Measurements from ENCODE around the gene ETFDH. TPM values are rescaled to one million over a fixed set of nuclear protein-coding genes. Genes with fewer than 3 reads are reported as not detected.

Gene ETFDH
- total and polyA plus RNA-seq, 2 donors (not counting 1 experiment from before 2014, with no cell fraction given), result 34.8 to 38.6 TPM

DNA sequence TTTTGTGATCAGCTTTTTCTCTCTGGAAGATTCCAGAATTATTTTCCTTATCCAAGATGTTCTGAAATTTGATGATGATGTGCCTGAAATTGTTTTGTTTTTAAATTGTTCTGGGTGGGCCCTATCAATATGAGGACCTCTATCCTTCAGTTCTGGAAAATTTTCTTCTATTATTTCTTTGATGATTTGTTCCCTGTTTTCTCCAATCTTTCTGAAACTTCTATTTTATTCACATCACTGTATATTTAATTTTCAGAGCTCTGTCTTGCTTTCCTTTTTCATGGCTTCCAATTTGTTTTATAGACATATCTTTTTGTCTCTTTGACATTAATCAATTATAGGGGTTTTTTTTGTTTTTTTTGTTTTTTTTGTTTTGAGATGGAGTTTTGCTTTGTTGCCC, 84.5 kb downstream of the ETFDH start:
- no peaks in the 10 kb centered on the region for H3K27me3 ChIP-seq (ENCODE audit: control insufficient read depth, insufficient read depth, low read length)
- TF ChIP-seq EZH2 (IDR thresholded peaks at IDR 0.05; ENCODE audit: low read length, missing control alignments), result no peak
- H3K9ac ChIP-seq (ENCODE audit: insufficient read depth, low read length), result no peak overlapping the region
- no peaks in the 10 kb centered on the region for H3K4me1 ChIP-seq (ENCODE audit: control insufficient read depth, extremely low read depth, insufficient read depth, low read length)
- H4K20me1 ChIP-seq (ENCODE audit: control insufficient read depth, extremely low read depth, insufficient read depth, low read length), result no peaks in the 10 kb centered on the region
- H3K79me2 ChIP-seq (ENCODE audit: control insufficient read depth, insufficient read depth, low read length), result no peaks in the 10 kb centered on the region
- DNase-seq (ENCODE audit: low read depth in 2 of 2), result no peak
- no peak overlapping the region for H3K27ac ChIP-seq (ENCODE audit: insufficient read depth, low read length)
- no peak overlapping the region for H3K4me2 ChIP-seq (ENCODE audit: extremely low read depth, insufficient read depth, low read length)
- H3K4me3 ChIP-seq (replicated peaks in 1 of 4; ENCODE audit: control extremely low read depth in 1 of 4, insufficient read depth in 1 of 4, low read depth in 3 of 4, low read length in 4 of 4), result no peak overlapping the region
- no peak overlapping the region for H2AFZ ChIP-seq (ENCODE audit: low read length)
- H3K9me3 ChIP-seq (ENCODE audit: control insufficient read depth, insufficient read depth, low read depth, low read length), result no peaks in the 10 kb centered on the region
- no peaks in the 10 kb centered on the region for H3K36me3 ChIP-seq (ENCODE audit: control insufficient read depth, insufficient read depth, low read length)

DNA sequence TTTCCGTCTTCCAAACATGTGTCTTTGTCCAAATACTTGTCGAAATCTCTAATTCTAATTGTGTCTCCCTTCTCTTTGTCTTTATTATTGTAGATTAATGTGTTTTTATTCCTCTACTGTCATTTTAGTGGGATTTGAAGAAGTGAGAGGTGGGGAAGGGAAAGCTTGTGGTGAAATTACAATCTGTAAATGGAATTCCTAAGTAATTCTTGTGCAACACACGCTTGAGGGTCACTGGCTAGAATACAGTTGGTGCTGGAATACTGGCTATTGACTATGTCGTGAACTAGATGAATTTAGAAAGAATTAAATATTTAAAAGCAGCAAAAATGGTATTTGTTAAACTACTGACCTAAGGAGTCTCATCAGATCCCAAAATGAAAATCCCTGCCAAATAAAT, 86.0 kb downstream of the ETFDH start:
- Histone ChIP-seq H3K27ac (ENCODE audit: insufficient read depth, low read length) (no peak overlapping the region), H3K36me3 (ENCODE audit: control insufficient read depth, insufficient read depth, low read length) (no peaks in the 10 kb centered on the region), H2AFZ (ENCODE audit: low read length) (no peak overlapping the region), H3K9me3 (ENCODE audit: control insufficient read depth, insufficient read depth, low read depth, low read length) (no peaks in the 10 kb centered on the region), H3K9ac (ENCODE audit: insufficient read depth, low read length) (no peak overlapping the region), H3K4me2 (ENCODE audit: extremely low read depth, insufficient read depth, low read length) (no peak overlapping the region), H3K27me3 (ENCODE audit: control insufficient read depth, insufficient read depth, low read length) (no peaks in the 10 kb centered on the region), H4K20me1 (ENCODE audit: control insufficient read depth, extremely low read depth, insufficient read depth, low read length) (no peaks in the 10 kb centered on the region), H3K4me1 (ENCODE audit: control insufficient read depth, extremely low read depth, insufficient read depth, low read length) (no peaks in the 10 kb centered on the region), H3K4me3 (replicated peaks in 1 of 4; ENCODE audit: control extremely low read depth in 1 of 4, insufficient read depth in 1 of 4, low read depth in 3 of 4, low read length in 4 of 4) (no peak overlapping the region), H3K79me2 (ENCODE audit: control insufficient read depth, insufficient read depth, low read length) (no peaks in the 10 kb centered on the region)
- TF ChIP-seq EZH2 (IDR thresholded peaks at IDR 0.05; ENCODE audit: low read length, missing control alignments), result no peak
- TF ChIP-seq, protein P1, sequence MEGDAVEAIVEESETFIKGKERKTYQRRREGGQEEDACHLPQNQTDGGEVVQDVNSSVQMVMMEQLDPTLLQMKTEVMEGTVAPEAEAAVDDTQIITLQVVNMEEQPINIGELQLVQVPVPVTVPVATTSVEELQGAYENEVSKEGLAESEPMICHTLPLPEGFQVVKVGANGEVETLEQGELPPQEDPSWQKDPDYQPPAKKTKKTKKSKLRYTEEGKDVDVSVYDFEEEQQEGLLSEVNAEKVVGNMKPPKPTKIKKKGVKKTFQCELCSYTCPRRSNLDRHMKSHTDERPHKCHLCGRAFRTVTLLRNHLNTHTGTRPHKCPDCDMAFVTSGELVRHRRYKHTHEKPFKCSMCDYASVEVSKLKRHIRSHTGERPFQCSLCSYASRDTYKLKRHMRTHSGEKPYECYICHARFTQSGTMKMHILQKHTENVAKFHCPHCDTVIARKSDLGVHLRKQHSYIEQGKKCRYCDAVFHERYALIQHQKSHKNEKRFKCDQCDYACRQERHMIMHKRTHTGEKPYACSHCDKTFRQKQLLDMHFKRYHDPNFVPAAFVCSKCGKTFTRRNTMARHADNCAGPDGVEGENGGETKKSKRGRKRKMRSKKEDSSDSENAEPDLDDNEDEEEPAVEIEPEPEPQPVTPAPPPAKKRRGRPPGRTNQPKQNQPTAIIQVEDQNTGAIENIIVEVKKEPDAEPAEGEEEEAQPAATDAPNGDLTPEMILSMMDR (conservative IDR thresholded peaks at IDR 0.05 in 1 of 2, IDR thresholded peaks at IDR 0.05 in 1 of 2; ENCODE audit: low read depth in 1 of 2, low read length in 2 of 2), result no peak
- DNase-seq (ENCODE audit: low read depth in 2 of 2), result peak in 1 of 2 donors; percentile 92

DNA sequence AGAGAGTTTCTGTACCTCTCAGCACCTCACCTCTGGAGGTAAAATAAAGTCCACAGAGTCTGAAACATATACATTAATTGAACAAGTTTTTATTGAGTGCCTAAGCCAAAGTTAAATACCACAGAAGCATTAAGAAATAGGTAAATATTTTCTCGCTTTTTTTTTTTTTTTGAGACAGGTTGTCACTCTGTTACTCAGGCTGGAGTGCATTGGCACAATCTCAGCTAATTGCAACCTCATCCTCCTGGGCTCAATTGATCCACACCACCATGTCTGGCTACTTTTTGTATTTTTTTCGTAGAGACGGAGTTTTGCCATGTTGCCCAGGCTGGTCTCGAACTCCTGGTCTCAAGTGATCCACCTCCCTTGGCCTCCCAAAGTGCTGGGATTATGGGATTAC, 86.6 kb downstream of the ETFDH start:
- Histone ChIP-seq H3K9me3 (ENCODE audit: control insufficient read depth, insufficient read depth, low read depth, low read length) (no peaks in the 10 kb centered on the region), H3K9ac (ENCODE audit: insufficient read depth, low read length) (no peak overlapping the region), H3K4me3 (replicated peaks in 1 of 4; ENCODE audit: control extremely low read depth in 1 of 4, insufficient read depth in 1 of 4, low read depth in 3 of 4, low read length in 4 of 4) (no peak overlapping the region), H4K20me1 (ENCODE audit: control insufficient read depth, extremely low read depth, insufficient read depth, low read length) (no peaks in the 10 kb centered on the region), H2AFZ (ENCODE audit: low read length) (no peak overlapping the region), H3K36me3 (ENCODE audit: control insufficient read depth, insufficient read depth, low read length) (no peaks in the 10 kb centered on the region), H3K27ac (ENCODE audit: insufficient read depth, low read length) (no peak overlapping the region), H3K4me2 (ENCODE audit: extremely low read depth, insufficient read depth, low read length) (no peak overlapping the region), H3K79me2 (ENCODE audit: control insufficient read depth, insufficient read depth, low read length) (no peaks in the 10 kb centered on the region), H3K4me1 (ENCODE audit: control insufficient read depth, extremely low read depth, insufficient read depth, low read length) (no peaks in the 10 kb centered on the region), H3K27me3 (ENCODE audit: control insufficient read depth, insufficient read depth, low read length) (no peaks in the 10 kb centered on the region)
- DNase-seq (ENCODE audit: low read depth in 2 of 2), result no peak
- TF ChIP-seq EZH2 (IDR thresholded peaks at IDR 0.05; ENCODE audit: low read length, missing control alignments), result no peak
- TF ChIP-seq, protein P1 (conservative IDR thresholded peaks at IDR 0.05 in 1 of 2, IDR thresholded peaks at IDR 0.05 in 1 of 2; ENCODE audit: low read depth in 1 of 2, low read length in 2 of 2), result no peak

Other genes with a start within 250 kb of the ETFDH start
- 1.0 and 1.3 TPM in 2 replicates for gene RXFP1, start 150.4 kb upstream of the ETFDH start, total RNA-seq
- gene RXFP1, start 150.4 kb upstream of the ETFDH start, polyA plus RNA-seq, result 0.06 and 0.10 TPM in 2 replicates
- 7.2 and 11.2 TPM in 2 replicates for gene C4orf46, start 409 bp upstream of the ETFDH start, total RNA-seq
- 11.8 and 18.7 TPM in 2 replicates for gene C4orf46, start 409 bp upstream of the ETFDH start, polyA plus RNA-seq
- 34.4 and 36.0 TPM in 2 replicates for gene PPID, start 51.1 kb downstream of the ETFDH start, total RNA-seq
- 18.4 and 23.6 TPM in 2 replicates for gene PPID, start 51.1 kb downstream of the ETFDH start, polyA plus RNA-seq
- gene FNIP2, start 96.7 kb downstream of the ETFDH start, total RNA-seq, result 16.7 and 36.8 TPM in 2 replicates
- 11.7 and 16.9 TPM in 2 replicates for gene FNIP2, start 96.7 kb downstream of the ETFDH start, polyA plus RNA-seq

All from fibroblast of lung (primary cell).